Spleen (tissue), 3 donors: ENCODE measurements around the gene EPS8.

Source experiments
- POLR2A ChIP-seq, 3 donors: fragments of 450-650 bp; IDR thresholded peaks; one replicate each; pipeline ENCODE4 v1.5.1; 2017; ENCODE audit warnings: antibody characterized with exemption in 3 of 3, mild to moderate bottlenecking in 1 of 3
- POLR2AphosphoS5 ChIP-seq, 3 donors: sonication (generic); formaldehyde crosslinking; IDR thresholded peaks; one replicate each; pipeline ENCODE4 v1.5.1; 2017; ENCODE audit warnings: antibody characterized with exemption in 3 of 3

- TF ChIP-seq POLR2AphosphoS5 (IDR thresholded peaks at IDR 0.05) (no peak), POLR2A (IDR thresholded peaks at IDR 0.05) (no peak)
Observed at GRCh38 chr12:15677228-15677627, 112.0 kb downstream of the EPS8 start.
